Liver (tissue), 9 donors: ENCODE results near the gene PIEZO2. TPM values are rescaled to one million over a fixed set of nuclear protein-coding genes. Genes with fewer than 3 reads are reported as not detected.

Experiments
- DNase-seq: peaks from one replicate; pipeline ENCODE4 v3.0.0-alpha.2; 2017; ENCODE audit warnings: low spot score
- H3K27ac ChIP-seq, 2 donors: one replicate each; pipeline ENCODE4 v1.7.0; 2013; ENCODE audit warnings: inconsistent platforms in 2 of 2, low read length in 2 of 2, control low read depth in 1 of 2, low read depth in 1 of 2, mild to moderate bottlenecking in 1 of 2
- H3K27me3 ChIP-seq, 4 donors: one replicate each; pipeline versions ENCODE4 v1.6.1 to v1.7.0; 2013; ENCODE audit warnings: low read length in 3 of 4, inconsistent platforms in 1 of 4, mild to moderate bottlenecking in 1 of 4, moderate library complexity in 1 of 4; ENCODE audit not compliant: control insufficient read depth in 4 of 4, insufficient read depth in 4 of 4
- H3K36me3 ChIP-seq, 4 donors: one replicate each; pipeline versions ENCODE4 v1.6.1 to v1.7.0; 2013; ENCODE audit warnings: low read length in 3 of 4, mild to moderate bottlenecking in 3 of 4, low read depth in 1 of 4, moderate library complexity in 1 of 4; ENCODE audit not compliant: control insufficient read depth in 4 of 4, insufficient read depth in 3 of 4
- H3K4me1 ChIP-seq, 4 donors: one replicate each; pipeline versions ENCODE4 v1.6.1 to v1.7.0; 2013; ENCODE audit warnings: low read length in 3 of 4, mild to moderate bottlenecking in 3 of 4, moderate library complexity in 1 of 4; ENCODE audit not compliant: control insufficient read depth in 4 of 4, insufficient read depth in 4 of 4
- H3K4me3 ChIP-seq, 3 donors: one replicate each; pipeline versions ENCODE4 v1.6.1 to v1.7.0; 2013; ENCODE audit warnings: low read length in 3 of 3, control low read depth in 1 of 3, low read depth in 1 of 3, mild to moderate bottlenecking in 1 of 3
- H3K9ac ChIP-seq, 2 donors: one replicate each; pipeline ENCODE4 v1.7.0; 2013; ENCODE audit warnings: low read length in 2 of 2, mild to moderate bottlenecking in 2 of 2, moderate library complexity in 2 of 2, control low read depth in 1 of 2, low read depth in 1 of 2
- H3K9me3 ChIP-seq, 4 donors: one replicate each; pipeline versions ENCODE4 v1.6.1 to v1.7.0; 2013; ENCODE audit warnings: low read length in 3 of 4; ENCODE audit not compliant: control insufficient read depth in 4 of 4
- EGR1 ChIP-seq, 2 donors: IDR thresholded peaks; 2 replicates each; pipeline ENCODE4 v1.6.1; 2016 to 2018; ENCODE audit warnings: antibody characterized with exemption in 2 of 2, low read depth in 2 of 2
- FOXA2 ChIP-seq: IDR thresholded peaks from 2 replicates; pipeline ENCODE4 v1.6.1; 2016; ENCODE audit warnings: antibody characterized with exemption
- HNF4A ChIP-seq, 2 donors: conservative IDR thresholded peaks; 2 replicates each; pipeline ENCODE4 v1.6.1; 2016; ENCODE audit warnings: antibody characterized with exemption in 2 of 2, mild to moderate bottlenecking in 2 of 2
- JUND ChIP-seq, 2 donors: IDR thresholded peaks; 2 replicates each; pipeline ENCODE4 v1.6.1; 2016; ENCODE audit warnings: antibody characterized with exemption in 2 of 2
- MAX ChIP-seq: IDR thresholded peaks from 2 replicates; pipeline ENCODE4 v1.6.1; 2016; ENCODE audit warnings: antibody characterized with exemption
- NR2F2 ChIP-seq: IDR thresholded peaks from 2 replicates; pipeline ENCODE4 v1.6.1; 2016; ENCODE audit warnings: antibody characterized with exemption
- RAD21 ChIP-seq, 2 donors: IDR thresholded peaks; 2 replicates each; pipeline ENCODE4 v1.6.1; 2016; ENCODE audit warnings: antibody characterized with exemption in 2 of 2, mild to moderate bottlenecking in 2 of 2
- SP1 ChIP-seq: IDR thresholded peaks from 2 replicates; pipeline ENCODE4 v1.6.1; 2018; ENCODE audit warnings: antibody characterized with exemption, mild to moderate bottlenecking
- TAF1 ChIP-seq: conservative IDR thresholded peaks from 2 replicates; pipeline ENCODE4 v1.6.1; 2016; ENCODE audit warnings: antibody characterized with exemption, mild to moderate bottlenecking
- YY1 ChIP-seq: IDR thresholded peaks from 2 replicates; pipeline ENCODE4 v1.6.1; 2016; ENCODE audit warnings: antibody characterized with exemption, mild to moderate bottlenecking
- ZBTB33 ChIP-seq: IDR thresholded peaks from 2 replicates; pipeline ENCODE4 v1.6.1; 2016; ENCODE audit warnings: antibody characterized with exemption
- WGBS: extraction: QIAGEN DNeasy Blood & Tissue Kit; methylation state at CpG from one replicate; pipeline ENCODE4 v1.1.7; 2013; 5-methylcytosine and 5-hydroxymethylcytosine counted together
- polyA plus RNA-seq, 2 donors: library from polyadenylated mRNA; stranded (reverse) in 1 of 2; unstranded in 1 of 2; fragments of 200-250 nt in 1 of 2; fragments of >200 nt in 1 of 2; fragmentation: Nextera tagmentation in 1 of 2; extraction: Ambion mirVana in 1 of 2; gene quantifications; one replicate each; pipeline versions ENCODE4 v1.2.1 to v1.2.3, GENCODE V29; 2013 to 2015
- total RNA-seq, 2 donors: library from RNA; depleted of rRNA; stranded (reverse); fragments of >200 nt; gene quantifications; one replicate each; pipeline ENCODE4 v1.2.3, GENCODE V29; 2014
- TF ChIP-seq, protein P1 (sequence below): IDR thresholded peaks from 2 replicates; pipeline ENCODE4 v1.6.1; 2016; ENCODE audit warnings: antibody characterized with exemption
- TF ChIP-seq, protein P2 (sequence below): fragments of 150-350 bp; IDR thresholded peaks from 2 replicates; pipeline ENCODE4 v1.5.1; 2017; ENCODE audit warnings: improper control_type of control experiment, low read depth, low read length; ENCODE audit not compliant: missing input control
- TF ChIP-seq, protein P3 (sequence below): IDR thresholded peaks from 2 replicates; pipeline ENCODE4 v1.6.1; 2016; ENCODE audit warnings: antibody characterized with exemption, mild to moderate bottlenecking
- donor health status: healthy.
- donor health status: healthy.
- donor health status: healthy.
- donor health status: healthy.
- donor health status: healthy.

The PIEZO2 gene
- total and polyA plus RNA-seq, 4 donors = 1.1 to 12.3 (median 4.8) TPM

DNA sequence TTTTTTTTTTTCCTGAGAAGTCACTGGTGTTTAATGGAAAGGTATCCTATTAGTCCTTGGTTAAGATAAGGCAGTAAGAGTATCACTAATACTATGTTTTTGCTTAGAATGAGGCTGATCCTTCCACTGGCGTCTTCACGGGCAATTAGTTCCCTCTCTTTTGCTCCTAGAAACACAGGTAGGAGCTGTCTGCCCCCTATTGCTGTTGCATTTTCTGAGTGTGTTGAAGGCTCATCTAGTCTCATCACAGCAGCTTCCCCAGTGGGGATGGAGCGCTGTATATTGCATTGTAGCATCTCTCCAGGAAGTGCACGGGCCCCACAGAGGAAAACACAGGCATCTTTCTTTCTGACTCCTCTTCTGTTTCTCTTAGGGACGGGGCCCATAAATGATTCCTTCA lies 478.5 kb downstream of the PIEZO2 start:
- no peak overlapping the region for H3K4me3 ChIP-seq
- no peak overlapping the region for H3K9ac ChIP-seq
- WGBS = 87% methylated on average over 5 of the region's 5 CpGs

DNA sequence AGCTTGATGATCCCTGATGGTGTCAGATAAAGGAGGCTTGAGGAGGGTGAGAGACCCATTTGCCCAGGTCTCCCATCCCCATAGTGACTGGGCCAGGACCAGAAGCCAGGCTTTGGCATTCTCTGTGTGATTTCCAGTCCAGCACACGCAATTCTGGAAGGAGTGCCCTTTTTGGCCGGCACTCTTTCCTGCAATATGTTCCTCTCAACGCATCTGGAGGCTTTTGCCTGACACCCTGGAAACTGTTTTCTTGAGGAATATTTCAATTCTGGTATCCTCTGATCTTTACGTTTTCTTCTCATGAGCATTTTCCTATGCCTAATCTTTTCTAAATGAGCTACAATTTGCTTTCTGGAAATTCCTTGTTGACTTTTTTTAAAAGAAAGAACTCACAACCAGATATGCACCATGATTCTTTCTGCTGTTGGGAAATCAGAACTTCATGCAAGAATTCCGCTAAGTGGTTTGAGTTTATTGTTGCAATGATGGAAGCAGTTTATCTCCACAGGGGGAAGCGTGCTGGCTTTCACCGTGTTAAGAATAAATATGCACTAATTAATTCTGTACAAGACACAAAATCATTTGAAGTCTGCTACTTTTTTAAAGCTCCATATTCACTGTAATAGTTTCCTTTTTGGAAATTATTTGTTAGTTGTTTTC lies 479.8 kb downstream of the PIEZO2 start:
- peaks cover 0 to 1% (median 0%) of the 10 kb centered on the region in 4 donors for H3K4me1 ChIP-seq
- DNase-seq = no peak
- H3K36me3 ChIP-seq = peaks cover 0 to 2% (median 0%) of the 10 kb centered on the region in 4 donors
- H3K9me3 ChIP-seq = no peaks in the 10 kb centered on the region
- H3K4me3 ChIP-seq = no peak overlapping the region
- WGBS = 90% methylated on average over 7 of the region's 7 CpGs
- H3K9ac ChIP-seq = no peak overlapping the region
- no peak for TF ChIP-seq JUND (IDR thresholded peaks at IDR 0.05)
- TF ChIP-seq MAX = no peak
- TF ChIP-seq, protein P1, sequence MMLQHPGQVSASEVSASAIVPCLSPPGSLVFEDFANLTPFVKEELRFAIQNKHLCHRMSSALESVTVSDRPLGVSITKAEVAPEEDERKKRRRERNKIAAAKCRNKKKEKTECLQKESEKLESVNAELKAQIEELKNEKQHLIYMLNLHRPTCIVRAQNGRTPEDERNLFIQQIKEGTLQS = no peak
- TF ChIP-seq HNF4A (conservative IDR thresholded peaks at IDR 0.05) = no peak
- TF ChIP-seq FOXA2 = no peak
- no peak overlapping the region for H3K27ac ChIP-seq
- H3K27me3 ChIP-seq = no peaks in the 10 kb centered on the region

More for the DNA sequence above, 478.5 kb downstream of the PIEZO2 start:
- peaks cover 0 to 2% (median 0%) of the 10 kb centered on the region in 4 donors for H3K36me3 ChIP-seq
- no peak for TF ChIP-seq ZBTB33
- no peaks in the 10 kb centered on the region for H3K27me3 ChIP-seq
- H3K27ac ChIP-seq = no peak overlapping the region
- no peaks in the 10 kb centered on the region for H3K9me3 ChIP-seq
- H3K4me1 ChIP-seq = peaks cover 0 to 1% (median 0%) of the 10 kb centered on the region in 4 donors
- no peak for DNase-seq

DNA sequence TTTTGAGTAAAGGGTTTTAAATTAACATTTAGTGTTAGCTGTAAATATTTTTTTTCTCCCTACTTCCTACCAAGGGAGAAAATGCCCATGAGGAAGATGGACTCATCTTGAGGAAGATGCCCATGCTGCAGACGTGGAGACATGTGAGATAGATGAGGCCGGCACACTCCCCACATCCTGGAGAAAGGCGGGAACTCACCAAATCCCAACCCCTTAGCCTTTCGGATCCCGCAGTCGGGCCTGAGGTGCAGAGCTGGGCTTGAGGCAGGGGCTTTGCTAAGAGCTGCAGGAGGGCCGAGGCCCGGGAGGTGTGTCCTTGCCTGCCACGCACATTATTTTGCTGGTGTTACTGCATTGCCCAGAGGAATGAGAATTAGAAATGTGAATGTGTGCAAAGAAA lies 485.6 kb downstream of the PIEZO2 start:
- Histone ChIP-seq H3K9me3 (no peaks in the 10 kb centered on the region), H3K36me3 (no peaks in the 10 kb centered on the region)
- DNase-seq = no peak

More for the DNA sequence above, 485.6 kb downstream of the PIEZO2 start:
- no peak overlapping the region for H3K27ac ChIP-seq
- no peaks in the 10 kb centered on the region for H3K4me1 ChIP-seq
- no peak overlapping the region for H3K4me3 ChIP-seq
- H3K27me3 ChIP-seq = no peaks in the 10 kb centered on the region
- H3K9ac ChIP-seq = no peak overlapping the region
- WGBS = 80% methylated on average over 9 of the region's 9 CpGs
- no peak for TF ChIP-seq YY1
- TF ChIP-seq RAD21 (IDR thresholded peaks at IDR 0.05) = no peak
- TF ChIP-seq SP1 = no peak
- TF ChIP-seq HNF4A (conservative IDR thresholded peaks at IDR 0.05) = no peak
- TF ChIP-seq ZBTB33 = no peak
- TF ChIP-seq JUND (IDR thresholded peaks at IDR 0.05) = no peak
- TF ChIP-seq EGR1 (IDR thresholded peaks at IDR 0.05; ENCODE audit: low read depth in 2 of 2) = no peak
- TF ChIP-seq MAX = no peak
- no peak for TF ChIP-seq TAF1
- TF ChIP-seq, protein P2, sequence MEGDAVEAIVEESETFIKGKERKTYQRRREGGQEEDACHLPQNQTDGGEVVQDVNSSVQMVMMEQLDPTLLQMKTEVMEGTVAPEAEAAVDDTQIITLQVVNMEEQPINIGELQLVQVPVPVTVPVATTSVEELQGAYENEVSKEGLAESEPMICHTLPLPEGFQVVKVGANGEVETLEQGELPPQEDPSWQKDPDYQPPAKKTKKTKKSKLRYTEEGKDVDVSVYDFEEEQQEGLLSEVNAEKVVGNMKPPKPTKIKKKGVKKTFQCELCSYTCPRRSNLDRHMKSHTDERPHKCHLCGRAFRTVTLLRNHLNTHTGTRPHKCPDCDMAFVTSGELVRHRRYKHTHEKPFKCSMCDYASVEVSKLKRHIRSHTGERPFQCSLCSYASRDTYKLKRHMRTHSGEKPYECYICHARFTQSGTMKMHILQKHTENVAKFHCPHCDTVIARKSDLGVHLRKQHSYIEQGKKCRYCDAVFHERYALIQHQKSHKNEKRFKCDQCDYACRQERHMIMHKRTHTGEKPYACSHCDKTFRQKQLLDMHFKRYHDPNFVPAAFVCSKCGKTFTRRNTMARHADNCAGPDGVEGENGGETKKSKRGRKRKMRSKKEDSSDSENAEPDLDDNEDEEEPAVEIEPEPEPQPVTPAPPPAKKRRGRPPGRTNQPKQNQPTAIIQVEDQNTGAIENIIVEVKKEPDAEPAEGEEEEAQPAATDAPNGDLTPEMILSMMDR = no peak
- TF ChIP-seq, protein P3, sequence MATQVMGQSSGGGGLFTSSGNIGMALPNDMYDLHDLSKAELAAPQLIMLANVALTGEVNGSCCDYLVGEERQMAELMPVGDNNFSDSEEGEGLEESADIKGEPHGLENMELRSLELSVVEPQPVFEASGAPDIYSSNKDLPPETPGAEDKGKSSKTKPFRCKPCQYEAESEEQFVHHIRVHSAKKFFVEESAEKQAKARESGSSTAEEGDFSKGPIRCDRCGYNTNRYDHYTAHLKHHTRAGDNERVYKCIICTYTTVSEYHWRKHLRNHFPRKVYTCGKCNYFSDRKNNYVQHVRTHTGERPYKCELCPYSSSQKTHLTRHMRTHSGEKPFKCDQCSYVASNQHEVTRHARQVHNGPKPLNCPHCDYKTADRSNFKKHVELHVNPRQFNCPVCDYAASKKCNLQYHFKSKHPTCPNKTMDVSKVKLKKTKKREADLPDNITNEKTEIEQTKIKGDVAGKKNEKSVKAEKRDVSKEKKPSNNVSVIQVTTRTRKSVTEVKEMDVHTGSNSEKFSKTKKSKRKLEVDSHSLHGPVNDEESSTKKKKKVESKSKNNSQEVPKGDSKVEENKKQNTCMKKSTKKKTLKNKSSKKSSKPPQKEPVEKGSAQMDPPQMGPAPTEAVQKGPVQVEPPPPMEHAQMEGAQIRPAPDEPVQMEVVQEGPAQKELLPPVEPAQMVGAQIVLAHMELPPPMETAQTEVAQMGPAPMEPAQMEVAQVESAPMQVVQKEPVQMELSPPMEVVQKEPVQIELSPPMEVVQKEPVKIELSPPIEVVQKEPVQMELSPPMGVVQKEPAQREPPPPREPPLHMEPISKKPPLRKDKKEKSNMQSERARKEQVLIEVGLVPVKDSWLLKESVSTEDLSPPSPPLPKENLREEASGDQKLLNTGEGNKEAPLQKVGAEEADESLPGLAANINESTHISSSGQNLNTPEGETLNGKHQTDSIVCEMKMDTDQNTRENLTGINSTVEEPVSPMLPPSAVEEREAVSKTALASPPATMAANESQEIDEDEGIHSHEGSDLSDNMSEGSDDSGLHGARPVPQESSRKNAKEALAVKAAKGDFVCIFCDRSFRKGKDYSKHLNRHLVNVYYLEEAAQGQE = no peak
- no peak for TF ChIP-seq NR2F2
